IMR-90 (cell line): Measurements from ENCODE around the gene SEMA3G.

Source experiments
- CEBPB ChIP-seq: IDR thresholded peaks from 2 replicates; pipeline ENCODE4 v1.6.1; 2012; ENCODE audit warnings: low read depth, low read length, improper control_type of control experiment
- CTCF ChIP-seq: conservative IDR thresholded peaks from 2 replicates; pipeline ENCODE4 v1.5.1; 2012; ENCODE audit warnings: mild to moderate bottlenecking, low read depth, low read length, improper control_type of control experiment
- MXI1 ChIP-seq: IDR thresholded peaks from 2 replicates; pipeline ENCODE4 v1.6.1; 2012; ENCODE audit warnings: low read depth, mild to moderate bottlenecking, low read length, moderate library complexity, borderline replicate concordance
- NFE2L2 ChIP-seq: fragments of 150-350 bp; IDR thresholded peaks from 2 replicates; pipeline ENCODE4 v1.6.1; 2016; ENCODE audit warnings: low read depth, mild to moderate bottlenecking, low read length
- POLR2A ChIP-seq: IDR thresholded peaks from 2 replicates; pipeline ENCODE4 v1.6.1; 2012; ENCODE audit warnings: mild to moderate bottlenecking, low read depth, low read length
- RAD21 ChIP-seq: IDR thresholded peaks from 2 replicates; pipeline ENCODE4 v1.6.1; 2012; ENCODE audit warnings: low read length, improper control_type of control experiment
- RCOR1 ChIP-seq: IDR thresholded peaks from 2 replicates; pipeline ENCODE4 v1.6.1; 2012; ENCODE audit warnings: mild to moderate bottlenecking, low read length, improper control_type of control experiment; ENCODE audit not compliant: insufficient replicate concordance
- RFX5 ChIP-seq: IDR thresholded peaks from 2 replicates; pipeline ENCODE4 v1.8.0; 2012; ENCODE audit warnings: low read depth, mild to moderate bottlenecking, low read length, moderate library complexity

GRCh38 chr3:52477796-52478095, 32.8 kb upstream of the SEMA3G start:
- no peak for TF ChIP-seq RAD21
- no peak for TF ChIP-seq MXI1
- no peak for TF ChIP-seq CTCF
- TF ChIP-seq POLR2A: no peak
- no peak for TF ChIP-seq RCOR1
- no peak for TF ChIP-seq CEBPB
- TF ChIP-seq NFE2L2: no peak
- no peak for TF ChIP-seq RFX5
